Ovary (tissue), 3 donors: ENCODE data around the gene ACVRL1.

Source experiments
- CTCF ChIP-seq, 3 donors: fragments of 450-650 bp in 2 of 3; fragments of 200-600 bp in 1 of 3; IDR thresholded peaks; one replicate each; pipeline versions ENCODE4 v1.5.1 to v1.8.0; 2016 to 2022; ENCODE audit warnings: antibody characterized with exemption in 3 of 3, mild to moderate bottlenecking in 1 of 3
- POLR2A ChIP-seq: fragments of 450-650 bp; IDR thresholded peaks from one replicate; pipeline ENCODE4 v1.6.1; 2017; ENCODE audit warnings: antibody characterized with exemption, mild to moderate bottlenecking, moderate library complexity
- donor health status: DM: no; HTN: no; CAD: no.

GRCh38 chr12:51915003-51915625 lies 7.8 kb downstream of the ACVRL1 start:
- TF ChIP-seq POLR2A, result no peak
- TF ChIP-seq CTCF (IDR thresholded peaks at IDR 0.05), result no peak
